GM10266 (cell line): ENCODE results near the gene MFAP3.

ENCODE experiments used
- DNase-seq: peaks from one replicate; pipeline ENCODE4 v3.0.0; 2012; ENCODE audit errors: extremely low spot score
- TF ChIP-seq, protein P1 (sequence below): IDR thresholded peaks from 2 replicates; pipeline ENCODE4 v1.5.1; 2012; ENCODE audit warnings: mild to moderate bottlenecking, low read depth; ENCODE audit not compliant: control insufficient read depth, insufficient read depth; ENCODE audit errors: missing control alignments

The MFAP3 gene

DNA sequence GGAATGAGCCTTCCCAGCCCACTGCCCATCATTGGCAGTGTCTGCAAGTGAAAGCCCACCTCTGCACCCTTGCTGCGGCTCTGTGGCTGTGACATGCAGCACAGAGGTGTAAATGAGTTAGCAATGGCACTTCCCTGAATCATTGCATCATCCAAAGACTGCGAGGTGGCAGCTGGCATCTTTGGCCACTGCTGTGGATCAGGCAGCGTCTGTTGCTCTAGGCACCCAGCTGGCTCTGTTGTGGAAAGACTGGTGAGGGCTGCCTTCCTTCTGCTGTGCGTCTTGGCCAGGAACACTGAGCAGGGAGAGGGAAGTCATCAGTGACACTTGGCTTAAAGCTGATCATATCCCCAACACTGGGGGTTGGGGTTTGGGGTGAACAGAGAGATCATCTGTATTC lies 64.5 kb downstream of the MFAP3 start:
- TF ChIP-seq, protein P1, sequence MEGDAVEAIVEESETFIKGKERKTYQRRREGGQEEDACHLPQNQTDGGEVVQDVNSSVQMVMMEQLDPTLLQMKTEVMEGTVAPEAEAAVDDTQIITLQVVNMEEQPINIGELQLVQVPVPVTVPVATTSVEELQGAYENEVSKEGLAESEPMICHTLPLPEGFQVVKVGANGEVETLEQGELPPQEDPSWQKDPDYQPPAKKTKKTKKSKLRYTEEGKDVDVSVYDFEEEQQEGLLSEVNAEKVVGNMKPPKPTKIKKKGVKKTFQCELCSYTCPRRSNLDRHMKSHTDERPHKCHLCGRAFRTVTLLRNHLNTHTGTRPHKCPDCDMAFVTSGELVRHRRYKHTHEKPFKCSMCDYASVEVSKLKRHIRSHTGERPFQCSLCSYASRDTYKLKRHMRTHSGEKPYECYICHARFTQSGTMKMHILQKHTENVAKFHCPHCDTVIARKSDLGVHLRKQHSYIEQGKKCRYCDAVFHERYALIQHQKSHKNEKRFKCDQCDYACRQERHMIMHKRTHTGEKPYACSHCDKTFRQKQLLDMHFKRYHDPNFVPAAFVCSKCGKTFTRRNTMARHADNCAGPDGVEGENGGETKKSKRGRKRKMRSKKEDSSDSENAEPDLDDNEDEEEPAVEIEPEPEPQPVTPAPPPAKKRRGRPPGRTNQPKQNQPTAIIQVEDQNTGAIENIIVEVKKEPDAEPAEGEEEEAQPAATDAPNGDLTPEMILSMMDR: no peak
- no peak for DNase-seq
